Right lobe of liver (tissue), 4 donors: ENCODE measurements around the gene TFRC.

ENCODE experiments used
- POLR2A ChIP-seq: fragments of 450-650 bp; IDR thresholded peaks from one replicate; pipeline ENCODE4 v1.6.1; 2017; ENCODE audit warnings: antibody characterized with exemption, mild to moderate bottlenecking
- TF ChIP-seq, protein P1 (sequence below), 4 donors: fragments of 200-600 bp in 3 of 4; fragments of 450-650 bp in 1 of 4; IDR thresholded peaks; one replicate each; pipeline versions ENCODE4 v1.5.1 to v1.8.0; 2016 to 2022; ENCODE audit warnings: antibody characterized with exemption in 4 of 4, mild to moderate bottlenecking in 2 of 4
- donor health status: DM: no; HTN: no; CAD: no.
- donor health status: DM: no; HTN: no; CAD: no.
- donor health status: DM: no; HTN: yes; CAD: no.

DNA sequence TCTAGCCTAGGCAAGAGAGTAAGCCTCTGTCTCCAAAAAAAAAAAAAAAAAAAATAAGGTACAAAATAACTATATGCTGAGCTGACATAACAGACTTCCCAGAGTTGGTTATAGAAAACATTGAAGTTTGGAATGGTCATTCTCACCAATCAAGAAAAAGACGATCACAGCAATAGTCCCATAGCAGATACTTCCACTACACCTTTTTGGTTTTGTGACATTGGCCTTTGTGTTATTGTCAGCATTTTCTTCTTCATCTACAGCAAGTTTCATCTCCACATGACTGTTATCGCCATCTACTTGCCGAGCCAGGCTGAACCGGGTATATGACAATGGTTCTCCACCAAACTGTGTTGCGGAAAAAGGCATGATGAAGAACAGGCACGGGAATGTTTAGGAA, 6.9 kb downstream of the TFRC start:
- TF ChIP-seq, protein P1, sequence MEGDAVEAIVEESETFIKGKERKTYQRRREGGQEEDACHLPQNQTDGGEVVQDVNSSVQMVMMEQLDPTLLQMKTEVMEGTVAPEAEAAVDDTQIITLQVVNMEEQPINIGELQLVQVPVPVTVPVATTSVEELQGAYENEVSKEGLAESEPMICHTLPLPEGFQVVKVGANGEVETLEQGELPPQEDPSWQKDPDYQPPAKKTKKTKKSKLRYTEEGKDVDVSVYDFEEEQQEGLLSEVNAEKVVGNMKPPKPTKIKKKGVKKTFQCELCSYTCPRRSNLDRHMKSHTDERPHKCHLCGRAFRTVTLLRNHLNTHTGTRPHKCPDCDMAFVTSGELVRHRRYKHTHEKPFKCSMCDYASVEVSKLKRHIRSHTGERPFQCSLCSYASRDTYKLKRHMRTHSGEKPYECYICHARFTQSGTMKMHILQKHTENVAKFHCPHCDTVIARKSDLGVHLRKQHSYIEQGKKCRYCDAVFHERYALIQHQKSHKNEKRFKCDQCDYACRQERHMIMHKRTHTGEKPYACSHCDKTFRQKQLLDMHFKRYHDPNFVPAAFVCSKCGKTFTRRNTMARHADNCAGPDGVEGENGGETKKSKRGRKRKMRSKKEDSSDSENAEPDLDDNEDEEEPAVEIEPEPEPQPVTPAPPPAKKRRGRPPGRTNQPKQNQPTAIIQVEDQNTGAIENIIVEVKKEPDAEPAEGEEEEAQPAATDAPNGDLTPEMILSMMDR (IDR thresholded peaks at IDR 0.05): no peak
- no peak for TF ChIP-seq POLR2A
